GM20000 (cell line): ENCODE results near the gene NOVA1.

Experiments used
- DNase-seq: peaks from one replicate; pipeline ENCODE4 v3.0.0; 2012; ENCODE audit warnings: low spot score
- TF ChIP-seq, protein P1 (sequence below): IDR thresholded peaks from 2 replicates; pipeline ENCODE4 v1.5.1; 2012; ENCODE audit warnings: mild to moderate bottlenecking, control low read depth; ENCODE audit errors: extremely low read depth, missing control alignments

The NOVA1 gene

DNA sequence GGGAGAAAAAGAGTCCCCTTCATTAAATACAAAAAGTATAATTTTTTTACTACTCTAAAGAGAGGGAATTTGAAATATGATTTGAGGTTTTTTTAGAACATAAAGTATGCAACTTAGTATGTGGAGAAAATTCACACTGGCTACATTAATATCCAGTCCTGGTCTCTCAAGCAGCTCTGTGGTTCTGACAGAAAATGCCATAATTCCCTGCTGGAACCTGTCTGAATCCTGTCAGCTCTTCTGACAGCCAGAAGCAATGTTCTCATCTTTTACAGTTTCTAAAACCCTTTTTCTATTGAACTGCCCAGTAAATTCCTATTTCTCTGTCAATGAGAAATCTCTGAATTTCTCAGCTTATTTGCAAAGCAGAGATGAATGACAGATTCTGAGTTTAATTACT is 13.4 kb upstream of the NOVA1 start:
- TF ChIP-seq, protein P1, sequence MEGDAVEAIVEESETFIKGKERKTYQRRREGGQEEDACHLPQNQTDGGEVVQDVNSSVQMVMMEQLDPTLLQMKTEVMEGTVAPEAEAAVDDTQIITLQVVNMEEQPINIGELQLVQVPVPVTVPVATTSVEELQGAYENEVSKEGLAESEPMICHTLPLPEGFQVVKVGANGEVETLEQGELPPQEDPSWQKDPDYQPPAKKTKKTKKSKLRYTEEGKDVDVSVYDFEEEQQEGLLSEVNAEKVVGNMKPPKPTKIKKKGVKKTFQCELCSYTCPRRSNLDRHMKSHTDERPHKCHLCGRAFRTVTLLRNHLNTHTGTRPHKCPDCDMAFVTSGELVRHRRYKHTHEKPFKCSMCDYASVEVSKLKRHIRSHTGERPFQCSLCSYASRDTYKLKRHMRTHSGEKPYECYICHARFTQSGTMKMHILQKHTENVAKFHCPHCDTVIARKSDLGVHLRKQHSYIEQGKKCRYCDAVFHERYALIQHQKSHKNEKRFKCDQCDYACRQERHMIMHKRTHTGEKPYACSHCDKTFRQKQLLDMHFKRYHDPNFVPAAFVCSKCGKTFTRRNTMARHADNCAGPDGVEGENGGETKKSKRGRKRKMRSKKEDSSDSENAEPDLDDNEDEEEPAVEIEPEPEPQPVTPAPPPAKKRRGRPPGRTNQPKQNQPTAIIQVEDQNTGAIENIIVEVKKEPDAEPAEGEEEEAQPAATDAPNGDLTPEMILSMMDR, result no peak
- DNase-seq, result no peak

DNA sequence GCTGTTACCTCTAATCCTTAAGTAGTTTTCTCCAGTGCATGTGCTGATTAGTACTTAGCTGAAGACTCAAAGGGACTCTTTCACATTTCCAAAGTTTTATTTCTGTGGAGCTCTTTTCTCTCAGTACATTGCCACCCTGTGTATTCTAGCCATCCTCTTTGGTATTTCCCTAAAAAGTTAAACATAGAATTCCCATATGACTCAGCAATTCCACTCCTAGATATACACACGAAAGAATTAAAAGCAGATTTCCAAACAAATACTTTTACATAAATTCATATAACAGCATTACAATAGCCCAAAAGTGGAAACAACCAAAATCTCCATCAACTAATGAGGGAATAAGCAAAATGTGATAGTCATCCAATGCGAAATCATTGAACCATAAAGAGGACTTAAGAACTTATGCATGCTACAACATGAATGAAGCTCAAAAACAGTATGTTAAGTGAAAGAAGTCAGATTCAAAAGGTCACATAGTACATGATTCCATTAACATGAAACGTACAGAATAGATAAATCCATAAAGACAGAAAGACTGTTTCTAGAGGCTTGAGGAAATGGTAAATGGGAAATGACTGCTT is 9.0 kb upstream of the NOVA1 start:
- no peak for DNase-seq
- TF ChIP-seq, protein P1, result no peak

DNA sequence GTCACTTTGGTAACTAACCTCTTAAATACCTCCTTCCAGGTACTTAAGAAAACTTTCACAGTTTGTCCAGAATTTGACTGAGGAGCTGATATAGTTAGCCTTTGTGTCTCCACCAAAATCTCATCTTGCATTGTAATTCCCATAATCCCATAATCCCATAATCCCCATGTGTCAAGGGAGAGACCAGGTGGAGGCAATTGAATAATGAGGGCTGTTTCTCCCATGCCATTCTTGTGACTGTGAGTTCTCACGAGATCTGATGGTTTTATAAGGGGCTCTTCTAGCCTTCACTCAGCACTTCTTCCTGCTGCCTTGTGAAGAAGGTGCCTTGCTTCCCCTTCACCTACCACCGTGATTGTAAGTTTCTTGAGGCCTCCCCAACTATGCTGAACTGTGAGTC is 7.8 kb upstream of the NOVA1 start:
- no peak for DNase-seq
- TF ChIP-seq, protein P1, result no peak

DNA sequence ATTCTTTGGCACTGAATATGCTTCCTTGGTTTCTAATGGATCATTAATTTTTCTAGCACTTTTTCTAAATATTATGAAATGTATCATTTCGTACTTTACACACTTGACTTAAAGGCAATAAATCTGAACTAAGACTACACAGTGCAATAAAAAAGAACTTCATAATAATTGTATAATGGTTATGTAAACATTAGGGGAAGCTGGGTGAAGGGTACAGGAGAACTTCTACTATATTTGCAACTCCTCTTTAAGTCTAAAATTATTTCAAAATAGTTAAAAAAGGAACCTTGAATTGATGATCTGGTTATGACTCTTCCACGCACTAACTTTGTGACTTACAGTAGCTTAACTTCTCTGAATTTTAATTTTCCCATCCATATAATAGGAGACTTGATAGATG is 5.1 kb upstream of the NOVA1 start:
- DNase-seq, result no peak
- TF ChIP-seq, protein P1, result no peak

DNA sequence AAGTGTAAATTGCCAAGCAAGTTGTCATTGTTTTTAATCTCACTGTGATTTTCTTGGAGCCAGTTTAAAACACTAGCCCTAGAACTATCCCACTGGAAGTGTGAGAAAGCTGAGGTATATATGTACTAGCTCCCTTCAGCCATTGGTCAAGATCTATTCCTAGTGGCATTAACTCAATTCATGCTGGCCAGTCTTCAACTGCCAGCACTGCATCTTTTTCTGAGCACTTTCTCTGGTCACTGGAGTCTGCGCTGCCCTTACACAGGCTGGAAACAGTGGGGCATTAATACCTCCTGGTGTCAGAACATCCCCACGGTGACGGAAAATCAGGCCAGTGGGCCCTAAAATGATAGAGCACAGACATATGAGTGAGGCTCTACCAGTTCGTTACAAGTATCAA is 4.0 kb upstream of the NOVA1 start:
- TF ChIP-seq, protein P1, result no peak
- no peak for DNase-seq

DNA sequence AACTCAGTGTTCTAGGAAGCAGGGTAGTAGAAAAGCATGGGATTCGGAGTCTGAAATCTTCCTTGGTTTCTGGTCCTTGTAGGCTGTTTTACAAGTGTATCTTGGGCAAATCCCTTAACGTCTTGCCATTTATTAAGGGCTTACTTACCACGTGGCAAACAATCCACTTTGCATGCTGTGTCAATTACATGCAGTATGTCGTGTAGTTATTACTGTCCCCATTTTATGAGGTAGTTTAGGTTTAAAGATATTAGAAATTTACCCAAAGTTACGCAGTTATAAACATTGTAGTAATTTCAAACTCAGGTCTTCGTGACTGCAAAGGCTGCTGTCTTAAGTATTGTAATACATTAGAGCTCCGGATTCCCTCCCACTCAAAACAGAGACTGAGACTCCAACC is 1.5 kb upstream of the NOVA1 start:
- no peak for DNase-seq
- TF ChIP-seq, protein P1, result no peak

DNA sequence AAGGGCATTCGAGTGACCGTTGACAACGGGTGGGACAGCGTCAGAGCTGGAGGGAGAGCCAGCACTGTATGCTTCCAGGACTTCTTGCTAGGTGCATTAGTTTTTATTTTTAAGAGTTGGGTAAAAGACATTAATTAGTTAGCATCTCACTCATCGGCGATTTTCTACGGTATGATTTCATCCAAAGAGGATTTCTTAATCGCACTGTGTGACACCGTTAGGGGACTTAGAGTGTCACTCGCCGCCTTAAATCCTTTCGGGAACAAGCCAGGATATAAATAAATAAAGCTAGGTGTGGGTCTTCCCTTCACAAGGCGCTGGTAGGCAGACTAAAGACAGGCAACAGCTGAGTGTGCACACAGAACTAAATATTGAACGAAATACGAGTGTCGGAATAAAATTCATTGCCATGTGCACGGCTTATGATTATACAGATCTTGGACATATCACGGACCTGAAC is 869 bp upstream of the NOVA1 start:
- DNase-seq, result no peak
- TF ChIP-seq, protein P1, result no peak
